Thoracic aorta (tissue), 2 donors: Measurements from ENCODE around the gene ARL3. TPM values are rescaled to one million over a fixed set of nuclear protein-coding genes. Genes with fewer than 3 reads are reported as not detected.

Experiments
- ATAC-seq: fragments of 150-250 bp; one replicate; pipeline ENCODE4 v1.8.0; 2017; ENCODE audit warnings: low read depth; ENCODE audit not compliant: insufficient number of reproducible peaks, low FRiP score
- DNase-seq: peaks from one replicate; pipeline ENCODE4 v3.0.0-alpha.2; 2020; ENCODE audit warnings: low spot score
- H3K27ac ChIP-seq, 2 donors: fragments of 200-600 bp; sonication (generic); 1 replicate in 1 of 2; 2 replicates in 1 of 2; pipeline ENCODE4 v1.5.1; 2016; ENCODE audit warnings: mild to moderate bottlenecking in 2 of 2, moderate library complexity in 2 of 2
- H3K27me3 ChIP-seq: fragments of 200-600 bp; sonication (generic); replicated peaks from 2 replicates; pipeline ENCODE4 v1.6.0; 2016; ENCODE audit warnings: mild to moderate bottlenecking; ENCODE audit not compliant: insufficient read depth
- H3K36me3 ChIP-seq: fragments of 200-600 bp; sonication (generic); one replicate; pipeline ENCODE4 v1.5.1; 2016
- H3K4me1 ChIP-seq, 2 donors: fragments of 200-600 bp; sonication (generic); 1 replicate in 1 of 2; 2 replicates in 1 of 2; pipeline versions ENCODE4 v1.5.1 to v1.6.0; 2016; ENCODE audit warnings: low read depth in 2 of 2, mild to moderate bottlenecking in 1 of 2; ENCODE audit not compliant: control insufficient read depth in 1 of 2
- H3K4me3 ChIP-seq: fragments of 200-600 bp; sonication (generic); 2 replicates; pipeline ENCODE4 v1.5.1; 2016; ENCODE audit warnings: mild to moderate bottlenecking
- H3K9me3 ChIP-seq: fragments of 200-600 bp; sonication (generic); 2 replicates; pipeline ENCODE4 v1.5.1; 2016
- total RNA-seq, 2 donors: library from RNA; depleted of rRNA; stranded (reverse); fragments of >200 nt; gene quantifications; one replicate each; pipeline versions ENCODE4 v1.1.0 to v1.2.3, GENCODE V29; 2016
- TF ChIP-seq, protein P1 (sequence below): fragments of 200-600 bp; sonication (generic); IDR thresholded peaks from one replicate; pipeline ENCODE4 v1.5.1; 2019; ENCODE audit warnings: antibody characterized with exemption

ARL3 gene
- total RNA-seq, 2 donors from 2014 or later = 5.1 to 8.8 TPM

GRCh38 chr10:102651455-102652169, 62.6 kb downstream of the ARL3 start:
- no peak for ATAC-seq

DNA sequence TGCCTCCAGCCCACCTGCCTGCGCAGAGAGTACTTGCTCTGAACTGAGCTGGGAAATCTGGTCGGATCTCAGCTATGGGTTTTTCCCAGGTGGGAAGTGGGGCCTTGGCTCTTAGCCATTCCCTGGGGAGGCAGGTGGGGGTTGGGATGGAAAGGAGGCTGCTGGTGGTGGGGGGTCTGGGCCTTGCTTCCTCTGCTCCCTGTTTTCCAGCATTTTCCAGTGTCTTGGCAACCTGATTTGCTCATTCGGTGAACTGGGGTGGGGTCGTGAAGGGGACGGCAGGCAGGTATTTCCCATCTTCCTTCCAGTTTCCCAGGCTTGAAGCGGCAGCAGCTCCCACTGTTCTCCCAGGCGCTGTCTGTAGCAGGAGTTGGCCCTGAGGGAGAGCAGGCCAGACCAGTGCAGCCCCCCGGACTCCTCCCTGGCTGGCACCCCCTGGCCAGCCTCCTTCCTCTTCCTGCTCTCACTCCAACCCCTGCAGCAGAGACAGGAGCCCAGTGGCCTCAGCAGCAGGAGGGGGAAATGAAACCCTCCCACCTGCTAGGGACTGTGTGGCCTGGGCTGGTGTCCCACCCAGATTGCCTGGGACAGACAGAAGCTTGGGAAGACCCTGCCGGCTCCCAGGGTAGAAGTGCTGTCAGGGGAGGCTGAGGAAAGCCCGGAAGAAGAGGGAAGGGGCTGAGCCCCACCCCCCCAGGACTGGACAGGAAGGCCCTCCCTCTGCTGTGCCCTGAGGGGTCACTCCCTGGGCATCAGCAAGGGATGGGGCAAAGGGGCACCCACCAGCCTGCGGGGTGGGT, 63.3 kb downstream of the ARL3 start:
- Histone ChIP-seq H3K36me3 (peaks cover 33% of the 10 kb centered on the region), H3K9me3 (no peaks in the 10 kb centered on the region), H3K4me3 (no peak overlapping the region), H3K27ac (peak overlapping the region; percentile 12 to 37), H3K4me1 (peaks cover 44 to 73% of the 10 kb centered on the region in 2 donors), H3K27me3 (no peaks in the 10 kb centered on the region)
- ATAC-seq (no peak), DNase-seq (no peak)
- TF ChIP-seq, protein P1, sequence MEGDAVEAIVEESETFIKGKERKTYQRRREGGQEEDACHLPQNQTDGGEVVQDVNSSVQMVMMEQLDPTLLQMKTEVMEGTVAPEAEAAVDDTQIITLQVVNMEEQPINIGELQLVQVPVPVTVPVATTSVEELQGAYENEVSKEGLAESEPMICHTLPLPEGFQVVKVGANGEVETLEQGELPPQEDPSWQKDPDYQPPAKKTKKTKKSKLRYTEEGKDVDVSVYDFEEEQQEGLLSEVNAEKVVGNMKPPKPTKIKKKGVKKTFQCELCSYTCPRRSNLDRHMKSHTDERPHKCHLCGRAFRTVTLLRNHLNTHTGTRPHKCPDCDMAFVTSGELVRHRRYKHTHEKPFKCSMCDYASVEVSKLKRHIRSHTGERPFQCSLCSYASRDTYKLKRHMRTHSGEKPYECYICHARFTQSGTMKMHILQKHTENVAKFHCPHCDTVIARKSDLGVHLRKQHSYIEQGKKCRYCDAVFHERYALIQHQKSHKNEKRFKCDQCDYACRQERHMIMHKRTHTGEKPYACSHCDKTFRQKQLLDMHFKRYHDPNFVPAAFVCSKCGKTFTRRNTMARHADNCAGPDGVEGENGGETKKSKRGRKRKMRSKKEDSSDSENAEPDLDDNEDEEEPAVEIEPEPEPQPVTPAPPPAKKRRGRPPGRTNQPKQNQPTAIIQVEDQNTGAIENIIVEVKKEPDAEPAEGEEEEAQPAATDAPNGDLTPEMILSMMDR = no peak

More at GRCh38 chr10:102651455-102652169, 62.6 kb downstream of the ARL3 start:
- H3K27ac ChIP-seq = peak overlapping the region; percentile 12 to 26
- H3K27me3 ChIP-seq = no peaks in the 10 kb centered on the region
- DNase-seq = no peak
- TF ChIP-seq, protein P1 = no peak
- peaks cover 40% of the 10 kb centered on the region for H3K36me3 ChIP-seq
- no peak overlapping the region for H3K4me3 ChIP-seq
- no peaks in the 10 kb centered on the region for H3K9me3 ChIP-seq
- peaks cover 44 to 69% of the 10 kb centered on the region in 2 donors for H3K4me1 ChIP-seq

DNA sequence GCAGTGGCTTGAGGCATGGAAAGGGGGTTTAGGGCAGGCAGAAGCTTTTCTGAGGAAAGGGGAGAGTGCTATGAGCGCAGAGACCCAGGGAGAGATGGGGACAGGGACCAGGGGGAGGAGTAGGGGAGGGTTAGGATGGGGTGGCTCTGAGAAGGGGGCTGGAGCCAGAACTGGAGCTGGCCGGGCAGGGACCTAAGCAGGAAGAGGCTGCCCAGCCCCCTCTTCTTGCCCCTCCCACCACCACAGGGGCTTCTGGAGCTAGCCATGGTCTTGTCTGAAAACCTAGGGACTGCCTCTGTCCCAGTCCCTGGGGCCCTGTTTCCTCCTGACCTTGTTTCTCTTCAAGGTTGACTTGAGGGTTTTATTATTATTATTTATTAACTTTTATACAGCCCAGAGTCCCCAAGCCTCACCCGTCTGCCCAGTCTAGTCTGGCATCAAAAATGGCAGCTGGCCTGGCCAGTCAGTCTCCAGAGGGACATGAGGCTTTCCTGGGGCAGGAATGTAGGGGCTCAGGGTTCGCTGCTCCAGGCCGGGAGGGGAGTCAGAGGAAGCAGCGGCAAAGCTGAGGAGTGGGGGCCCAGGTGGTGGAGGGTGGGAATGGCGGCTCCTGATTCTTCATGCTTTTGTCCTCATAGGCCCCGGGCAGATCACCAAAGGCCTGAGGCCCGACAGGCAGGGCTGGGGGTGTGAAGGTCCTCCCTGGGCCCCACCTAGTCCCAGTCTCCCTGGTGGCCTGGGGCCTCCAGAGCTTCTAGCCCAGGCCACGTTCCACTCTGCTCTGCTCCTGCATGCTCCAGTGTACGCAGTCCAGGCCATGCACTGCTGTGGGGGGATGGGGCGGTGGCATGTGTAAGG, 64.2 kb downstream of the ARL3 start:
- ATAC-seq (no peak), DNase-seq (no peak)
- peak overlapping the region; percentile 67 to 100 for H3K27ac ChIP-seq
- H3K4me1 ChIP-seq = peaks cover 44 to 73% of the 10 kb centered on the region in 2 donors
- H3K4me3 ChIP-seq = peak overlapping the region; percentile 96
- H3K9me3 ChIP-seq = no peaks in the 10 kb centered on the region
- TF ChIP-seq, protein P1 = no peak
- H3K27me3 ChIP-seq = no peaks in the 10 kb centered on the region
- H3K36me3 ChIP-seq = peaks cover 25% of the 10 kb centered on the region

DNA sequence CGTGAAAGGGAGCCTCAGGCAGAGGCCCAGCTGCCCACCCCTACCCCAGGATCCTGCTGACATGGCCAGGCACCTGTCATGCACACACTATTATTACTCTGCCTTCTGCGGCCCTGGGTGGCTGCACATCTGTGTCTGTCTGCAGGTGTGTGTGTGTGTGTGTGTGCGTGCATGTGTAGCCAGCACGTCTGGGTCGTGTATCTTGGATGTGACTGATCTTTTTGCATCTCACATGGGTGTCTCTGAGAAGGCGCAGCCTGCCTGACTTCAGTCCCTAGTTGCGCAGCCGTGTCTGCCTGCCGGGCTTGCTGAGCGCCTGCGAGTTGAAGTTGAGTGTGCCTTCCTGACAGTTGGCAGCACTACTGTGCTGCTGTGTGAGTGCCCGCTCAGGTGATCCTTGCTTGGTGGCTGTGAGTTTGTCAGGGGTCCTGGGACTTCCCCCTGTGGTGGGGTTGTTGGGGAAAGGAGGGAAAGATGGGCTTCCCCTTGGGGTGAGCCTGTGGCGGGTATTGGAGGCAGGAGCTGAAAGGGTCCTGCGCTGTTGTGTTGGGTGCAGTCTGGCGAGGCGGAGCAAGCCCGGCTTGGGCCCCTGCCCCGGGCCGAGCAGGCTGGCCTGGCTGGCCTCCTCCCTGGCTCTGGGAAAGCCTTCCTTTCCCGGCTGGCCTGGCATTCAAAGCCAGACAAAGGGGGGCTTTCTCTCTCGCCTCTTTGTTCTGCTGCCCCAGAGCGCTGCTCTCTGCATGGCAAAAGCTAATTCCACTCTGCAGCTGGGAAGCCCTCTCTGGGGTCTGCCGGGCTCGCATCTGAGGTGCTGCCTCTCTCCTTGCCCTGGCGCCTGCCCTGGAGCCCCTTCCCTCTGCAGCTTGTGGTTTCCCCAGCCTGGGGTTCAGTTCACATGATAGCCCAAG, 65.1 kb downstream of the ARL3 start:
- H3K36me3 ChIP-seq = peaks cover 16% of the 10 kb centered on the region
- H3K4me1 ChIP-seq = peaks cover 44 to 73% of the 10 kb centered on the region in 2 donors
- DNase-seq (no peak), ATAC-seq (no peak)
- H3K9me3 ChIP-seq = no peaks in the 10 kb centered on the region
- no peaks in the 10 kb centered on the region for H3K27me3 ChIP-seq
- peak overlapping the region; percentile 67 to 100 for H3K27ac ChIP-seq
- TF ChIP-seq, protein P1 = no peak
- H3K4me3 ChIP-seq = peak overlapping the region; percentile 96
